ENCODE measurements around the gene ARHGAP10. TPM values are rescaled to one million over a fixed set of nuclear protein-coding genes. Genes with fewer than 3 reads are reported as not detected.
"Not testable (repeated sequence)": the region's sequence is repeated elsewhere in the genome, so short reads cannot be mapped to it uniquely, and the experiment has no call there.

Gene ARHGAP10
- polyA plus RNA-seq, 1 donor, result 39.4 TPM

GRCh38 chr4:147794314-147794680, 62.4 kb downstream of the ARHGAP10 start:
- no peak for DNase-seq

GRCh38 chr4:147794787-147795413, 63.0 kb downstream of the ARHGAP10 start:
- no peak for DNase-seq

GRCh38 chr4:147799057-147799456, 67.2 kb downstream of the ARHGAP10 start:
- not testable (repeated sequence) for DNase-seq

- DNase-seq, result no peak
These were observed 68.2 kb downstream of the ARHGAP10 start for GRCh38 chr4:147799986-147800555.

- DNase-seq, result no peak
These were observed 69.9 kb downstream of the ARHGAP10 start for GRCh38 chr4:147801820-147802219.

GRCh38 chr4:147802346-147802745, 70.5 kb downstream of the ARHGAP10 start:
- no peak for DNase-seq

- DNase-seq, result no peak
These were observed 74.1 kb downstream of the ARHGAP10 start for GRCh38 chr4:147805946-147806345.

- no peak for DNase-seq
These were observed 76.6 kb downstream of the ARHGAP10 start for GRCh38 chr4:147808447-147808846.

- no peak for DNase-seq
These were observed 77.3 kb downstream of the ARHGAP10 start for GRCh38 chr4:147809211-147809610.

GRCh38 chr4:147811878-147812277, 80.0 kb downstream of the ARHGAP10 start:
- no peak for DNase-seq

GRCh38 chr4:147813109-147813773, 81.4 kb downstream of the ARHGAP10 start:
- no peak for DNase-seq

- no peak for DNase-seq
These were observed 82.1 kb downstream of the ARHGAP10 start for GRCh38 chr4:147813973-147814372.

GRCh38 chr4:147814376-147814775, 82.5 kb downstream of the ARHGAP10 start:
- DNase-seq, result no peak

- DNase-seq, result no peak
These were observed 83.9 kb downstream of the ARHGAP10 start for GRCh38 chr4:147815741-147816140.

- DNase-seq, result no peak
These were observed 84.7 kb downstream of the ARHGAP10 start for GRCh38 chr4:147816382-147817254.

- DNase-seq, result no peak
These were observed 89.1 kb downstream of the ARHGAP10 start for GRCh38 chr4:147820975-147821374.

- DNase-seq, result no peak
These were observed 89.7 kb downstream of the ARHGAP10 start for GRCh38 chr4:147821555-147821954.

- no peak for DNase-seq
These were observed 90.2 kb downstream of the ARHGAP10 start for GRCh38 chr4:147822128-147822527.

- no peak for DNase-seq
These were observed 91.2 kb downstream of the ARHGAP10 start for GRCh38 chr4:147823130-147823529.

GRCh38 chr4:147824316-147824715, 92.4 kb downstream of the ARHGAP10 start:
- DNase-seq, result no peak

GRCh38 chr4:147824884-147825283, 93.0 kb downstream of the ARHGAP10 start:
- no peak for DNase-seq

- DNase-seq, result no peak
These were observed 93.8 kb downstream of the ARHGAP10 start for GRCh38 chr4:147825451-147826287.

Data from hindlimb muscle (tissue), 1 donor.